LHCN-M2 (cell line): ENCODE results near the gene KRTAP5-7. TPM values are rescaled to one million over a fixed set of nuclear protein-coding genes. Genes with fewer than 3 reads are reported as not detected.
A peak's percentile ranks its signal among the peaks of the same experiment; 100 is the strongest.

ENCODE experiments used
- DNase-seq: peaks from one replicate; pipeline ENCODE4 v3.0.0-alpha.2; 2012; ENCODE audit warnings: low read depth
- total RNA-seq: library from RNA; depleted of rRNA; stranded (reverse); fragments of >200 nt; gene quantifications from 2 replicates; pipeline ENCODE4 v1.2.3, GENCODE V29; 2014

Gene KRTAP5-7
- total RNA-seq, 1 experiment from 2014 or later, result not detected

DNA sequence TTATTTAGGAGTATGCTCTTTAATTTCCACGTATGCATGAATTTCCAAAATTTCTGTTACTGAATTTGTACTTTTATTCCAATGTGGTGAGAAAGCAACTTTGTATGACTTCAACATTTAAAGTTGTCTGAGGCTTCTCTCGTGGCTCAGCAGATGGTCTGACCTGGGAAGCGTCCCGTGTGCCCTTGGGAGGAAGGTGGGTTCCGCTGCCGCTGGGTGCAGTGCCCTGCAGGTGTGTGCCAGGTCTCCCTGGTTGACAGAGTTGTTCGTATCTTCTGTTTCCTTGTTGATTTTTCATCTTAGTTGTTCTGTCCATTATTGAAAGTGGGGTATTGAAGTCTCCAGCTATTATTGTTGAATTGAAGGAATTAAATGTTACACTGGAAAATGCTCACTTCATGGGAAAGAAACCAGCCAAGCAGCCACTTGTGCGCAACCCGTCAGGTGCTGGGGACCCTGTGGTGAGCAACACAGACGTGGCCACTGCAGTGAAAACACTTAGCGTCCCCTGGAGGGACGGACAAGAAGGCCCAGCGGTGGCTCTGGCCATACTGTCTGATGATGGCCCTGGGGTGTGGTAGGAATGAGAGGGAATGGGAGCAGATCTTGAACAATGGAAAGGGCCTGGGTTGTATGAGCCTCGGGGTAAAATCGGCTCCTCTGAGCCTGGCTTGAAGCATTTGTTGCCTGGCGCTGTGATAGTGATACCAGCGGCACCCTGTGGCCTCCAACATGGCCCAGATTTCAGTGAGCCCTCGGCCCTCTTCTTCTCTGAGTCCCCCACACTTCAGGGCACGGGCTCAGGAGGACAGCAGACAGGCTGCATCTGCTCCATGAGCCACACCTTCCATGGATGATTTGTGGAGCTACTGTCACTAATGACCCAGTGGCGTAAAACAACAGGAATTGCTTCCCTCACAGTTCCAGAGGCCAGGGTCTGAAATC lies 31.5 kb upstream of the KRTAP5-7 start:
- DNase-seq, result no peak

DNA sequence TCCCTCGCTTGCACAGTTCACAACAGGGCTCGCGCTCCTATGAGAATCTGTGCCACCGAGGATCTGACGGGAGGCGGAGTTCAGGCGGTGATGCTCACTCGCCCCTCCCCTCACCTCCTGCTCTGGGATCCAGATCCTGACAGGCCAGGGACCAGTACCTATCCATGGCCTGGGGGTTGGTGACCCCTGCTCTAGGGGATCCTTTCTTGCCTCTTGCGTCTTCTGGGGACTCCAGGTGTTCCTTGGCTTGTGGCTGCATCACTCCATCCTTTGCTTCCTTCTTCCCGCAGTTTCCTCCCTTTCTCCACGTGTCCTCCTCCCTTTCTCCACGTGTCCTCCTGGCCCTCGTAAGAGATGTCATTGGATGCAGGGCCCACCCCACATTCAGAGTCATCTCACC lies 30.6 kb upstream of the KRTAP5-7 start:
- DNase-seq, result no peak

DNA sequence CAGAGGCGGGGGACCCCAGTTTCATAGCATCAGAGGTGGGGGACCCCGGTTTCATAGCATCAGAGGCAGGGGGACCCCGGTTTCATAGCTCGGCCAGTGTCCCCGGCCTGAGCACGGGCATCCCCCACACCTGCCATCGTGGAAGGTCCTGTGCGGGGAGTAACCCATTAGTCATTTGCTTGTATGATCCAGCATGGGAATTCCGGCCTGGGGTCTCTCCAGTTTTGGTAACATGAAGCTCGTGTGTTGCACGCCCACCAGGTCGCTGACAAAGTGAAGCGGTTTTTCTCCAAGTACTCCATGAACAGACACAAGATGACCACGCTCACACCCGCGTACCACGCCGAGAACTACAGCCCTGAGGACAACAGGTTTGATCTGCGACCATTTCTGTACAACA lies 29.0 kb upstream of the KRTAP5-7 start:
- DNase-seq, result no peak

DNA sequence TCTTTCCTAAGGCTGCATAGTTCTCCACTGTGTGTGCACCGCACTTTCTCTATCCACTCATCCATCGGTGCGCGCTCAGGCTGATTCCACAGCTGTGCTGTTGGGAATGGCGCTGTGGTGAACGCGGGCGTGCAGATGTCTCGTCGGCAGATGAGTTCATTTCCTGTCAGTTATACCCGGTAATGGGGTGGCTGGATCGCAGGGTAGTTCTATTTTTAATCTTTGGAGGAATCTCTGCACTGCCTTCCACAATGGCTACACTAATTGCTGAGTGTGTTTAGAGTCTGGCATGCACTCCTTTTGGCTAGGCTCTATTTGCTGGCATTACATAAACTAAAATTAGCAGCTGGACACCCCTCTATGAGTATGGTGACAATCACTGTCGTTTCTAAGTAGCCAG lies 27.9 kb upstream of the KRTAP5-7 start:
- DNase-seq, result peak; percentile 75

DNA sequence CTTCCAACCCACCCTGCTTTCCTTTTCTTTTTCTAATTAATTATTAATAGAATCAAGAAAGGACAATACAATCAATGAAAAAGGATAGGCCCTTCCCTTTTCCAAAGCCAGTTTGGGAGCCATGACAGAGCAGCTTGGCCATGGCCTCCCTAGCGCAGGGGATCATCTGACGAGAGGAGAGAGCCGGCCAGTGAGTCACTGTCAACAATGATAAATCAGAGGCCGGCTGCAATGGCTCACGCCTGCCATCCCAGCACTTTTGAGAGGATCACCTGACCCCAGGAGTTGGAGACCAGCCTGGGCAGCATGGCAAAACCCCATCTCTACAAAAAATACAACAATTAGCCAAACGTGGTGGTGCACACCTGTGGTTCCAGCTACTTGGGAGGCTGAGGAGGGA lies 27.5 kb upstream of the KRTAP5-7 start:
- peak; percentile 31 for DNase-seq

DNA sequence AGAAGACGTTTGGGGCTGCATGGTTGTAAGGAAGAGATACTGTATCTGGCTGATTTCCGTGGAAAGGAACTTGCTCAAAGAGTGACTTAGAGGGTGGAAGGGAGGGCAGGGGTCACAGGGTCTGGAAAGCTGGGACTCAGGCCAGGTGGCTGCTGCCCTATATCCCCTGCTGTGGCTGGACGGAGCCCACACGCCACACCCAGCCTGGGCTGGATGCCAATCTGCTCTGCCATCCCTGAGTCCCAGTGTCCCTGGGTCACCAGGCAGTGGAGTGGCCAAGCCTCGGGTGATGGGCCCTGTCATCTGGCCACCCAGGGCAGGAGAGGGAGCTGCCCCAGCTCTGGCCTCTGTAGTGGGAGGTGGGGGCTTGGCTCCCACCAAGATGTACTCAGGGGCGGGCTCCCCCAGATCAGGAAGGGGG lies 26.5 kb upstream of the KRTAP5-7 start:
- DNase-seq, result no peak

DNA sequence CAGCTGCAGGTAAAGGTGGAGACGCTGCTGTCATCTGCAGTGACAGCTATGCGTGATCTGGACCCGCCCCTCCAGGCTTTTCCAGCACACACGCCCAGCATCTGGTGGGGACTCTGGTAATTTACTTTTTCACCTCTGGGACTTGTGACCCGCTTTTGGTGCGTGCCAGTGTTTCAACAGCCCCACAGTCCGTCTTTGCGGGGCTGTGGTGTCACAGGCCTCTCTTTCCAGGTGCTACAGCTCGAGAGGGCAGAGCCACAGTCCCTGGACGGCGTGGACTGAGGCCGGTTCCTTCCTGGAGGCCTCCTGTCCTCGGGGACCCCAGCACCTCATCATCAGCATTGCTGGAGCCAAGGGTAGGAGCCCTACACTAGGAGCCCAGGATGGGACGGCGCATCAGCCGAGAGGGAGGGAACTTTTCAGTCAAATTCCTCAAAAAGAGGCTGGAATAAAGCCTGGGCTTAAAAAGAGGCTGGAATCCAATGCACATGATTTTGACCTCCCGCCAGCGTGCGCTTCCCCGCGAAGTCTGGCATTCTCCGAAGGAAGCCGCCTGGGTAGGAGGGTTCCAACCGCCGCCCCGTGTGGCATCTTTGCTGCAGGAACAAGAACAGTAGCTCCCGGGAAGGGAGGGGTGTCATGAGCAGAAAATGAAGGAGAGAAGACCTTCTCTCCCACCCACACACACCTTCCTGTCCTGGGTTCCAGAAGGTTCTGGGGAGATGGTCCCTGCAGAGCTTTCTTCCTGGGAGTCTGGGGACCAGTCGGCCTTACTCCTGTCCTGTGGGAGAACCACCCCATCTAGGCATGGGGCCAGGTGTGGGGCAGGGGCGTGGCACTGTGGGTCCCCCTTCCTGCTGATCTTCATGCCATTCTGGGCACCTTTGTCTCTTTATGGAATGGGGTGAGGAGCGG lies 25.7 kb upstream of the KRTAP5-7 start:
- no peak for DNase-seq

DNA sequence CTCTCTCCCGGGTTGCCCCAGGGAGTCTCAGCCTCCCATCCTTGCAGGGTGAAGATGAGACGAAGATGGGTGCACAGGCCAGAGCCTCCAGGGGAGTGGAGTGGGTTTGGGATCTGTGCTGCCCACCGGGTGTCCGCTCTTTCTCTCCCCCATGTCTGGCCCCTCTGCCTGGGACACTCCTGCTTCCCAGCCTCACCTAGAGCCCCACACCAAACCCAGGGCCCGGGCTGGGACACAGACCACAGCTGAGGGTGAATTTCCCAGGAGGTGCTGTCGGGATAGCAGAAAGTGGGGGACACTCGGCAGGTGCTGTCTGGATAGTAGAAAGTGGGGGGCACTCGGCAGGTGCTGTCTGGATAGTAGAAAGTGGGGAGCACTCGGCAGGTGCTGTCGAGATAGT lies 25.0 kb upstream of the KRTAP5-7 start:
- DNase-seq, result no peak

DNA sequence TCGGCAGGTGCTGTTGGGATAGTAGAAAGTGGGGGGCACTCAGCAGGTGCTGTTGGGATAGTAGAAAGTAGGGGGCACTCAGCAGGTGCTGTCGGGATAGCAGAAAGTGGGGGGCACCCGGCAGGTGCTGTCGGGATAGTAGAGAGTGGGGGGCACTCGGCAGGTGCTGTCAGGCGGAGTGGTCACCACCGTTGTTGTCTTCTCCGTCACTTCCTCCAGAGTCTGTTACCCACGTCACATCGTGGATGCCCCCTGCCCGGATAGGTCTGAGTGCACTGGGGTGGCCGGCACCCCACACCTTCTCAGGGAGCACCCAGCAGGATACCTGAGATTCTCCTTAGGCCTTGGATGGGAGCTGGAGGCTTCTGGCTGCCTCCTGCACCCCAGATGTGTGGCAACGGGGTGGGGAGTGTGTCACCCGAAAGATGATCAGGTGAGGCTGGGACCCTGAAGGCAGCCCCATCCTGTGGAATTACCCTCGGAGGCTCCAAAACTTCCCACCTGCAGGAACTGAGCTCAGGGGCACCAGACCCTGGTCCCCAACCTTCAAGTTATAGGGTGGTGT lies 24.1 kb upstream of the KRTAP5-7 start:
- DNase-seq, result no peak

DNA sequence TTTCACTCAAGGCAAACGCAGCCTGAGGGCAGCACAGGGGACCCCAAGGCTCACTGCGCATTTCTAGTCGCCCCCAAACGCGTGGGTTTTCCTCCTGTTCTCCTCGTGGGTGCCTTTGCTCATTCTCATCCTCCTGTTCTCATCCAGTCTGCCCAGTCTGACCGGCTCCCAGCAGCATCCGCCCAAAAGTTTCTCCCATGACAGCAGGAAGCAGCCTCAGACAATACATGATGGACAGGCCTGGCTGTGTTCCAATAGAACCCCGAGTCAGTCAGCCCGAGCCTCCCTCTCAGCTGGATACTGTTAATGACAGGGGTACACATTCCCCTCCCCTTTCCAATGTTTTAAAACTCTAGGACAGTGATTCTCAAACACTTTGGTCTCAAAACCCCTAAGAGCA lies 22.5 kb upstream of the KRTAP5-7 start:
- no peak for DNase-seq

DNA sequence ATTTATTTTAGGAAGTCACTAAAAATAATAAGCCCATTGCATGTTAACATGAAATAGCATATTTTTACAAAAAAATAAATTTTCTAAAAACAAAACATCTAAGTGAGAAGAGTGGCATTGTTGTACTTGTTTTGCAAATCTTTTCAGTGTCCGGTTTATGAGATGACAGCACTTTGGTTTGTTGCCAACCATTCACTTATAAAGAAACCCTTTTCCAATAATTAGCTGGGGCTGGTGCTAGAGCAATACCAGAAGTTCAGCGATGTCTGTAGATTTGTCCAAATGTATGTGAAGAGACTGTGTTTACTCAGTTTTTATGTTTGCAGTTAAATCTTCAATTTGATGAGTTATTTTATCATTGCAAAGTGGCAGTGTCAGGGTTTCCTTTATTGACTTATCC lies 22.1 kb upstream of the KRTAP5-7 start:
- no peak for DNase-seq

DNA sequence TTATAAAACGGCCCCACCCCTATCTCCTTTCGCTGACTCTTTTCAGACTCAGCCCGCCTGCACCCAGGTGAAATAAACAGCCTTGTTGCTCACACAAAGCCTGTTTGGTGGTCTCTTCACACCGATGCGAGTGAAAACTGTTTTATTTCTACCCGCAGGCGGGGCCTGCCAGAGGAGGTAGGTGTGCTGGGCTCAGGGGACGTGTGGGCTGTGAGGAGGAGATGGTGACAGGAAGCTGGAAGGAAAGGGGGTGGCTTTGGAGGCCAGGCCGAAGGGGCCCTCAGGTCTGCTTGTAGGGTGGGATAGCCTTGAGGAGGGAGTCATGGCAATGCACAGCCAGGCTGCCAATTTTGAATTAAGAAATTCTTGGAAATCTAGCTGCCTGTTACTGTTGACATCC lies 21.3 kb upstream of the KRTAP5-7 start:
- no peak for DNase-seq

DNA sequence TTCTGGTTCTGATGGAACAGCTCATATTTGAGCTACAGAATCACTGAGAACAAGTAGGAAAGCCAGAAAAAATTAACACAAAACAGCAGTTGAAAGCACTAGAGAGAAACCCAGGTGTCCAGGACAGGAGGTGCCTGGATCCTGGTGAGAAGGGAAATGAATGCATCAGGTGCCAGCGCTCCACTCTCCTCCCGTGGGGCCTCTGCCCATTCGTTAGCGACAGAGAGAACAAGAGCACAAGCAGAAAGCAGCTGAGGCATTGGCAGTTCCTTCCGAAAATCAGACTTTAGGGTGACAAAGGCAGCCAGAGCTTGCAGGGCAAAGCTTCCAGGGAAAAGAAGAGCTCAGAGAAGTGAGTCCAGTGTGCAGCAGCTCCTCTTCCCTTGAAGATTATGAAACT lies 20.0 kb upstream of the KRTAP5-7 start:
- DNase-seq, result no peak

DNA sequence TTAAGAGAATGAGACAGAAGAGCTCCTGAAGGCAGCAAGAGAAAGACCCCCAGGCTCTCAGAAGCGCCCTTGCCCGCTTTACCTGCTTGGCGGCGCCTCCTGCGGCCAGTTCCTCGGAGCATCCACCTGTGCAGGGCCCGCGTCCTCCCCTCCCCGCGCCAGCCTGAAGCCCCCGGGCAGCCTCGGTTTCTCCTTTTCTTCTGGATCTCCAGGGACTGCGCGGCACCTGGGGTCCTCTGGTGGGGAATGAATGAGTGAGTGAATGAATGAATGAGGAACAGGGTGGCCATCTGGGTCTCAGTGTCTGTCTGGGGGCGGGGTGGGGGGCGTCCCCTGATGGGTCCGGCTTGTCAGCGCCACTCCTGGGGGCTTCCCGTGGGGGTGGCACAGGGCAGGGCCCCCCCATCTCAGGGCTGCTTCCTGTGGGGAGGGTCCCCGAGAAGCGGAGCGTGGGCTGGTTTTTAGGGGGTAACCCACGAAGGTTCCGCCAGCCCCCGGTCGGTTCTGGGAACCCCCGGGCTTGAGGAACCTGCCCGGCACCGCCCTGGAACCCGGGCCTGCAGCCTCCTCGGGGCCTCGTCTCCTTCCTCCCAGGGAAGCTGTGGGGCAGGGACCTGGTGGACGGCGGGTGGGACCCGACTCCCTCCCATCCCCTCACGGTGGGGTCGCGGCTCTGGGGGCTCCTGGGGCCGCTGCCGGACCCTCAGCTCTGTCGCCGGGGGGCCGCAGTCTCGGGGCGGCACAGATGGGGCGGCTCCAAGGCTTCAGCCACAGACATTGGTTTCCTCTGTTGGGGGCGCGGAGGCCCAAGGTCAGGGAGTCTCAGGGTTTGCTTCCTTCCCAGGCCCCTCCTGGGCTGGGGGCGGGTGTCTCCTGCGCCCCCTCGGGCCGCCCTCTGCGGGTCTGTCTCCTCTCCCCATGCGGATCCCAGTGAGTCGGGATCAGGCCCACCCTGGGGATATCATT lies 8.3 kb upstream of the KRTAP5-7 start:
- DNase-seq, result no peak

DNA sequence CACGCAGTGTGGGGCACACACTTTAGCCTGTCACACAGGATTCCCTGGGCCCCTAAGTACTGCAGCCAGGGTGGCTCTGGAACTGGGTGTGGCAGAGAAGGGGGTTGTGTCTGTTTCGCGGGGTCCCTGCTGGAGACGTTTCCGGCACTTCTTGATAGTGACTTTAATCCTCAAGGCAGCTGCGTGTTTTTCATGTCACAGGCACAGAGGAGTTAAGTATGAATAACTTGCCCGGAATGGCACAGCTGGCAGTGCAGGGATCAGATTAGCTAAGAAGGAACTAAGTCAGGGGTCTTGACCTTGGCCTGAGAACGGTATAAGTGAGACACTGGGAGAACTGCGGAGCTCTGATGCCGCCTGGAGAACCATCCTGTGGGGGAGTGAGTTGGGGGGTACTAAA lies 7.5 kb upstream of the KRTAP5-7 start:
- DNase-seq, result no peak

DNA sequence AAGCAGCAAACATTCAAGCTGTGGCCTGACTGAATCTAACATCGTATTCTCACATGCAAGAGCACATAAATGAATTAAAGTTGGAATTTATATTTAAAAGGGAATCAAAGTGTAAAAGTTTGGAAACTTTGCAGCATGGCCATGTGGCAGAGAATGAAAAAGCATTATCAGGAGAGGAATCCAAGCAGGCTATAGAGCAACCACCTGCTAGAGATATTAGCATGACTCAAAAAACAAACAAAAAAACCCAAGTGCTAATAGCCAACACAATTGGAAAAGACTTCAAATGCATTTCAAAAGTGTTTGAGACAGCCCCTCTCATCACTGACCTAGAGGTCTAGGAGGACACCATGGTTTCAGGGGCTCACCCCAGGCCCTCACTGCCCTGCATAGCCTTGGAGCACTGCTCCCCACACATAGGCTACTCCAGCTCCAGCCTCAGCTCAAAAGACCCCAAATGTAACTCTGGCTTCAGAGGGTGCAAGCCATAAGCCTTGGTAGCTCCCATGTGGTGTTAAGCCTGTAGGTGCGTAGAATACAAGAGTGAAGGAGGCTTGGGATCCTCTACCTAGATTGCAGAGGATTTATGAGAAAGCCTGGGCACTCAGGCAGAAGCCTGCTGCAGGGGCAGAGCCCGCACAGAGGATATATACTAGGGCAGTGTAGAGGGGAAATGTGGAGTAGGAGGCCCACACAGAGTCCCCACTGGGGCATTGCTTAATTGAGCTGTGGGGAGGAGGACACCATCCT lies 1.7 kb upstream of the KRTAP5-7 start:
- DNase-seq, result no peak

DNA sequence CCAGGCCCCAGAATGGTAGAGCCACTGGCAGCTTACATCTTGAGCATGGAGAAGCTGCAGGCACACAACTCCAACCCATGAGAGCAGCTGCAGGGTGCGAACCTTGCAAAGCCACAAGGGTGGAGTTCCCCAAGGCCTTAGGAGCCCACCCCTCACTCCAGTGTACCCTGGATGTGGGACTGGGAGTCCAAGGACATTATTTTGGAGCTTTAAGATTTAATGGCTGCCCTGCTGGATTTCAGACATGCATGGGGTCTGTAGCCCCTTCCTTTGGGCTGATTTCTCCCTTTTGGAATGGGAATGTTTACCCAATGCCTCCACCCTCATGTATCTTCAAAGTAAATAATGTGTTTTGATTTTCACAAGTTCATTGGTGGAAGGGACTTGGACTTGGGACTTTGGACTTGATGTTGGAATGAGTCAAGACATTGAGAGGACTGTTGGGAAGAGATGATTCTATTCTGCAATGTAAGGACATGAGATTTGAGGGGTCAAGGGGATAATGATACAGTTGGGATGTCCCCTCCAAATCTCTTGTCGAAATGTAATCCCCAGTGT lies 1.1 kb upstream of the KRTAP5-7 start:
- no peak for DNase-seq

DNA sequence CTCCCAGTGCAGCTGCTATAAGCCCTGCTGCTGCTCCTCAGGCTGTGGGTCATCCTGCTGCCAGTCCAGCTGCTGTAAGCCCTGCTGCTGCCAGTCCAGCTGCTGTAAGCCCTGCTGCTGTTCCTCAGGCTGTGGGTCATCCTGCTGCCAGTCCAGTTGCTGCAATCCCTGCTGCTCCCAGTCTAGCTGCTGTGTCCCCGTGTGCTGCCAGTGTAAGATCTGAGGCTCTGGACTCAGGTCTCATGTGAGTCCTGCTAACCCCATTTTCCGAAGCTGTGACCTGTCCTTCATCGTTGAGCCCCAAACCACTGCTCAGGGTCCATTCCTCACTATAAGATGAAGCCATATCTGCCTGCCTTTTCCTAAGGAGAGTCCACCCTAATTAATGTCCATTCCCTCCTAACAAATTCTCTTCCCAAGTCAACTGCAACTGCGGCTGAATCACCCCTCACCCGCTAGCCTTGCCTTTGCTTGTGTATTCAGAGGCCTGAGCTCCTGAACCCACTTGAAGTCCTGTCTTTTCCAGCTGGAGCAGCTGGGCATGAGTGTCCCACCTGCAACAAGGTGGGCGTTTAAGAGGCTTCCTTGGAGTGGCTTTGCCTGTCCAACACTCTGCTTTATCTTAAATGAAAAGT lies 626 bp downstream of the KRTAP5-7 start:
- DNase-seq, result peak; percentile 18

DNA sequence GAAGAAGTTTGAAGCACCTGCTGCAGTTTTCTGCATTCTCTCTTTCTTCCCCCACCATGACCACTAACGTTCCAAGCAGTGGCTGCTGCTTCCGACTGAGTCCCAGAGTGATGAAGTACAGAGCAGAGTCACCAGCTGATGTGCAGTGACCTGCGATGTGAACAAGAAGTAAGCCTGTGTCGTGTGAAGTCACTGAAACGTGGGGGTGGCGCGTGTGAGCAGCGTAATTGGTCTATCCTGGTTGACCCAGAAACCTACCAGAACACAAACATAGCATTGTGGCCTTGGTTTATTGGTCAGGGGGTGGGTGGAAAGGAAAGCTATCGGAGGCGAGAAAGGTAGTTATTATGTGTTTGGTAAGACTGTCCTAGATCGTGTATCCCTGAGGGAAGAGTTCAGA lies 3.5 kb downstream of the KRTAP5-7 start:
- no peak for DNase-seq
